ENCODE results near the gene CSPG4. TPM values are rescaled to one million over a fixed set of nuclear protein-coding genes. Genes with fewer than 3 reads are reported as not detected.

Gene CSPG4
- total and polyA plus RNA-seq, 10 of the 15 experiments (the other 5 are each of a cell fraction or from before 2014, with no cell fraction given), result 0.02 to 2.2 (median 0.76) TPM

- TF ChIP-seq, protein P1, sequence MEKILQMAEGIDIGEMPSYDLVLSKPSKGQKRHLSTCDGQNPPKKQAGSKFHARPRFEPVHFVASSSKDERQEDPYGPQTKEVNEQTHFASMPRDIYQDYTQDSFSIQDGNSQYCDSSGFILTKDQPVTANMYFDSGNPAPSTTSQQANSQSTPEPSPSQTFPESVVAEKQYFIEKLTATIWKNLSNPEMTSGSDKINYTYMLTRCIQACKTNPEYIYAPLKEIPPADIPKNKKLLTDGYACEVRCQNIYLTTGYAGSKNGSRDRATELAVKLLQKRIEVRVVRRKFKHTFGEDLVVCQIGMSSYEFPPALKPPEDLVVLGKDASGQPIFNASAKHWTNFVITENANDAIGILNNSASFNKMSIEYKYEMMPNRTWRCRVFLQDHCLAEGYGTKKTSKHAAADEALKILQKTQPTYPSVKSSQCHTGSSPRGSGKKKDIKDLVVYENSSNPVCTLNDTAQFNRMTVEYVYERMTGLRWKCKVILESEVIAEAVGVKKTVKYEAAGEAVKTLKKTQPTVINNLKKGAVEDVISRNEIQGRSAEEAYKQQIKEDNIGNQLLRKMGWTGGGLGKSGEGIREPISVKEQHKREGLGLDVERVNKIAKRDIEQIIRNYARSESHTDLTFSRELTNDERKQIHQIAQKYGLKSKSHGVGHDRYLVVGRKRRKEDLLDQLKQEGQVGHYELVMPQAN (conservative IDR thresholded peaks at IDR 0.05), result no peak
- TF ChIP-seq RB1 (IDR thresholded peaks at IDR 0.05; ENCODE audit: borderline replicate concordance) (no peak), PAX8 (IDR thresholded peaks at IDR 0.05) (no peak), ZNF622 (IDR thresholded peaks at IDR 0.05) (no peak), NFYB (IDR thresholded peaks at IDR 0.05; ENCODE audit: insufficient read depth, low read depth, low read length) (no peak), NR2C1 (IDR thresholded peaks at IDR 0.05) (no peak), DPF2 (IDR thresholded peaks at IDR 0.05) (no peak), FOXK2 (IDR thresholded peaks at IDR 0.05) (no peak), E2F8 (IDR thresholded peaks at IDR 0.05; ENCODE audit: low read depth, partially characterized antibody) (no peak), RAD21 (IDR thresholded peaks at IDR 0.05; ENCODE audit: insufficient read depth, low read depth, low read length) (no peak)
- TF ChIP-seq, protein P2, sequence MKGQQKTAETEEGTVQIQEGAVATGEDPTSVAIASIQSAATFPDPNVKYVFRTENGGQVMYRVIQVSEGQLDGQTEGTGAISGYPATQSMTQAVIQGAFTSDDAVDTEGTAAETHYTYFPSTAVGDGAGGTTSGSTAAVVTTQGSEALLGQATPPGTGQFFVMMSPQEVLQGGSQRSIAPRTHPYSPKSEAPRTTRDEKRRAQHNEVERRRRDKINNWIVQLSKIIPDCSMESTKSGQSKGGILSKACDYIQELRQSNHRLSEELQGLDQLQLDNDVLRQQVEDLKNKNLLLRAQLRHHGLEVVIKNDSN (IDR thresholded peaks at IDR 0.05; ENCODE audit: borderline replicate concordance, extremely low read length, insufficient read depth, low read depth, low read length), result no peak
These were observed 63.4 kb downstream of the CSPG4 start (continued) for GRCh38 chr15:75649045-75649761.
